Right cardiac atrium (tissue), 5 donors: Measurements from ENCODE around the gene TRANK1. TPM values are rescaled to one million over a fixed set of nuclear protein-coding genes. Genes with fewer than 3 reads are reported as not detected.

Source experiments
- ATAC-seq, 2 donors: fragments of 200-7000 bp; cut with Tn5 transposase; one replicate each; pipeline versions ENCODE4 v1.8.0 to v1.9.1; 2020; ENCODE audit warnings: moderate library complexity in 2 of 2, mild to moderate bottlenecking in 1 of 2
- DNase-seq, 3 donors: peaks; one replicate each; pipeline ENCODE4 v3.0.0-alpha.2; 2020
- H3K27ac ChIP-seq: one replicate; pipeline ENCODE4 v1.5.1; 2013; ENCODE audit warnings: mild to moderate bottlenecking, low read length, control low read depth, moderate library complexity
- H3K27me3 ChIP-seq: one replicate; pipeline ENCODE4 v1.6.1; 2013; ENCODE audit not compliant: control insufficient read depth, insufficient read depth
- H3K4me1 ChIP-seq: one replicate; pipeline ENCODE4 v1.6.1; 2013; ENCODE audit warnings: low read length; ENCODE audit not compliant: control insufficient read depth, insufficient read depth
- H3K4me3 ChIP-seq: one replicate; pipeline ENCODE4 v1.5.1; 2013; ENCODE audit warnings: low read length, control low read depth
- H3K9me3 ChIP-seq: one replicate; pipeline ENCODE4 v1.6.1; 2013; ENCODE audit warnings: low read length; ENCODE audit not compliant: control insufficient read depth
- WGBS: extraction: QIAGEN DNeasy Blood & Tissue Kit; methylation state at CpG from one replicate; pipeline ENCODE4 v1.1.7; 2013; 5-methylcytosine and 5-hydroxymethylcytosine counted together
- intact Hi-C, 4 donors: fragments of 100-400 bp; cut with DNase I; formaldehyde crosslinking; loops; one replicate each; pipeline versions ENCODE4 v1.11.0 to v1.14.0; 2022 to 2023
- polyA plus RNA-seq: library from polyadenylated mRNA; stranded (reverse); fragments of 200-250 nt; gene quantifications from one replicate; pipeline ENCODE4 v1.2.3, GENCODE V29; 2013
- total RNA-seq, 4 donors: library from RNA; stranded (reverse); fragmentation: NEBNext Ultra II Directional; extraction: Animal tissue kit (Norgen Biotek cat#: 25700); gene quantifications; one replicate each; pipeline ENCODE4 v1.2.1, GENCODE V29; 2021
- donor health status: healthy with polysubstance abuse.
- donor health status: DM: no; HTN: yes; CAD: no.
- donor health status: DM: no; HTN: no; CAD: no.
- donor health status: DM: no; HTN: yes; CAD: no; lungs with severe emphysema.
- donor health status: DM: yes; HTN: yes; CAD: no.

The TRANK1 gene
- total and polyA plus RNA-seq, 5 donors = 4.6 to 13.2 (median 10.9) TPM

- no peaks in the 10 kb centered on the region for H3K9me3 ChIP-seq
- ATAC-seq (peak; percentile 69 to 79), DNase-seq (peak in 2 of 3 donors; percentile 48 to 70)
- no peaks in the 10 kb centered on the region for H3K27me3 ChIP-seq
- 79% methylated on average over 3 of the region's 3 CpGs for WGBS
- no peak overlapping the region for H3K27ac ChIP-seq
- intact Hi-C loops = no loop called here
- no peak overlapping the region for H3K4me3 ChIP-seq
- H3K4me1 ChIP-seq = no peaks in the 10 kb centered on the region
Observed at GRCh38 chr3:36786921-36787890, 157.6 kb downstream of the TRANK1 start.

GRCh38 chr3:36784138-36784635, 160.7 kb downstream of the TRANK1 start:
- ATAC-seq = no peak
- Histone ChIP-seq H3K4me1 (no peaks in the 10 kb centered on the region), H3K4me3 (no peak overlapping the region), H3K27ac (no peak overlapping the region), H3K9me3 (no peaks in the 10 kb centered on the region), H3K27me3 (no peaks in the 10 kb centered on the region)
- WGBS = 45% methylated on average over 3 of the region's 3 CpGs
- intact Hi-C loops = no loop called here
- no peak for DNase-seq

GRCh38 chr3:36777424-36778218, 167.2 kb downstream of the TRANK1 start:
- no peaks in the 10 kb centered on the region for H3K4me1 ChIP-seq
- 84% methylated on average over 2 of the region's 2 CpGs for WGBS
- intact Hi-C loops = no loop called here
- DNase-seq (no peak), ATAC-seq (no peak)
- H3K4me3 ChIP-seq = no peak overlapping the region
- H3K27me3 ChIP-seq = no peaks in the 10 kb centered on the region
- H3K27ac ChIP-seq = no peak overlapping the region
- H3K9me3 ChIP-seq = no peaks in the 10 kb centered on the region

Other genes starting within 250 kb of the TRANK1 start
- gene DCLK3, start 180.5 kb downstream of the TRANK1 start, total RNA-seq = under 1 TPM in 2 of 4 donors, not detected in 2; 0.03 to 0.09 TPM
- 0.18 TPM for gene DCLK3, start 180.5 kb downstream of the TRANK1 start, polyA plus RNA-seq
- gene EPM2AIP1, start 48.1 kb upstream of the TRANK1 start, total RNA-seq = 10 to 100 TPM; 19.7 to 23.0 (median 21.8) TPM
- 11.0 TPM for gene EPM2AIP1, start 48.1 kb upstream of the TRANK1 start, polyA plus RNA-seq
- 10 to 100 TPM; 33.0 to 38.9 (median 37.1) TPM for gene MLH1, start 48.5 kb upstream of the TRANK1 start, total RNA-seq
- 27.8 TPM for gene MLH1, start 48.5 kb upstream of the TRANK1 start, polyA plus RNA-seq
- gene LRRFIP2, start 229.5 kb upstream of the TRANK1 start, total RNA-seq = 100 to 1,000 TPM; 154 to 168 (median 162) TPM
- 88.9 TPM for gene LRRFIP2, start 229.5 kb upstream of the TRANK1 start, polyA plus RNA-seq